SIG-M5 (cell line): ENCODE measurements around the gene CCDC201.

Source experiments
- DNase-seq: peaks from one replicate; lab custom pipeline; 2025; lab: John Stamatoyannopoulos, UW

The CCDC201 gene

GRCh38 chr7:45893374-45893995 is 20.6 kb upstream of the CCDC201 start:
- no peak for DNase-seq

GRCh38 chr7:45892407-45893035 is 19.6 kb upstream of the CCDC201 start:
- DNase-seq: no peak

- no peak for DNase-seq
Measured at GRCh38 chr7:45891462-45892402, 18.9 kb upstream of the CCDC201 start.

- DNase-seq: no peak
Measured at GRCh38 chr7:45890902-45891461, 18.1 kb upstream of the CCDC201 start.

GRCh38 chr7:45890125-45890901 is 17.4 kb upstream of the CCDC201 start:
- DNase-seq: no peak

- DNase-seq: no peak
Measured at GRCh38 chr7:45889367-45890067, 16.6 kb upstream of the CCDC201 start.

- no peak for DNase-seq
Measured at GRCh38 chr7:45888993-45889366, 16.1 kb upstream of the CCDC201 start.

- DNase-seq: no peak
Measured at GRCh38 chr7:45888185-45888992, 15.5 kb upstream of the CCDC201 start, which contains the start of gene IGFBP1. TSS of gene IGFBP1 (plus strand) at chr7:45888488. CDS start at chr7:45888653, 165 bp downstream.

- DNase-seq: no peak
Measured at GRCh38 chr7:45886931-45887667, 14.2 kb upstream of the CCDC201 start.

- no peak for DNase-seq
Measured at GRCh38 chr7:45885264-45885882, 12.5 kb upstream of the CCDC201 start.

GRCh38 chr7:45884136-45884535 is 11.3 kb upstream of the CCDC201 start:
- DNase-seq: no peak

GRCh38 chr7:45882465-45882810 is 9.6 kb upstream of the CCDC201 start:
- DNase-seq: no peak

GRCh38 chr7:45881759-45882464 is 9.0 kb upstream of the CCDC201 start:
- no peak for DNase-seq

- no peak for DNase-seq
Measured at GRCh38 chr7:45881280-45881758, 8.4 kb upstream of the CCDC201 start.

GRCh38 chr7:45880433-45880860 is 7.6 kb upstream of the CCDC201 start:
- DNase-seq: no peak

- no peak for DNase-seq
Measured at GRCh38 chr7:45878457-45879144, 5.7 kb upstream of the CCDC201 start.

- DNase-seq: no peak
Measured at GRCh38 chr7:45876519-45876918, 3.6 kb upstream of the CCDC201 start.
